HEK293T (cell line): Measurements from ENCODE around the gene MRPL42.
"Not testable (repeated sequence)": the region's sequence is repeated elsewhere in the genome, so short reads cannot be mapped to it uniquely, and the experiment has no call there.

ENCODE experiments used
- CTCF ChIA-PET: fragments of 350-600 bp; formaldehyde crosslinking; extraction: SDS; loops from one replicate; lab custom pipeline; 2021; ENCODE audit warnings: antibody characterized with exemption, inconsistent platforms; lab: Yijun Ruan, JAX
- POLR2A ChIA-PET: fragments of 350-600 bp; formaldehyde crosslinking; extraction: SDS; loops from one replicate; lab custom pipeline; 2020; ENCODE audit warnings: antibody characterized with exemption, inconsistent platforms; lab: Yijun Ruan, JAX
- DNase-seq: peaks from one replicate; pipeline ENCODE4 v3.0.0; 2012; ENCODE audit warnings: mixed read lengths; ENCODE audit errors: extremely low spot score
- ARNT ChIP-seq: fragments of 450-650 bp; IDR thresholded peaks from 2 replicates; pipeline ENCODE4 v1.6.1; 2017; ENCODE audit warnings: mild to moderate bottlenecking
- BHLHE40 ChIP-seq: fragments of 450-650 bp; IDR thresholded peaks from 2 replicates; pipeline ENCODE4 v1.6.1; 2016; ENCODE audit warnings: mild to moderate bottlenecking, moderate library complexity, borderline replicate concordance
- CTBP1 ChIP-seq: fragments of 450-650 bp; IDR thresholded peaks from 2 replicates; pipeline ENCODE4 v1.6.1; 2016; ENCODE audit warnings: borderline replicate concordance
- ELF4 ChIP-seq: fragments of 450-650 bp; IDR thresholded peaks from 2 replicates; pipeline ENCODE4 v1.6.1; 2017; ENCODE audit warnings: antibody characterized with exemption
- FOXA1 ChIP-seq: fragments of 450-650 bp; IDR thresholded peaks from 2 replicates; pipeline ENCODE4 v1.6.1; 2016; ENCODE audit warnings: mild to moderate bottlenecking
- FOXK2 ChIP-seq: fragments of 450-650 bp; IDR thresholded peaks from 2 replicates; pipeline ENCODE4 v1.6.1; 2016; ENCODE audit warnings: mild to moderate bottlenecking
- FOXM1 ChIP-seq: fragments of 450-650 bp; IDR thresholded peaks from 2 replicates; pipeline ENCODE4 v1.6.1; 2017; ENCODE audit warnings: mild to moderate bottlenecking, borderline replicate concordance
- HDGF ChIP-seq: fragments of 450-650 bp; IDR thresholded peaks from 2 replicates; pipeline ENCODE4 v1.6.1; 2017; ENCODE audit warnings: antibody characterized with exemption, borderline replicate concordance
- L3MBTL2 ChIP-seq: fragments of 450-650 bp; conservative IDR thresholded peaks from 2 replicates; pipeline ENCODE4 v1.6.1; 2016; ENCODE audit warnings: mild to moderate bottlenecking
- LEF1 ChIP-seq: fragments of 450-650 bp; IDR thresholded peaks from 2 replicates; pipeline ENCODE4 v1.6.1; 2017; ENCODE audit warnings: mild to moderate bottlenecking, borderline replicate concordance
- NFRKB ChIP-seq: fragments of 450-650 bp; IDR thresholded peaks from 2 replicates; pipeline ENCODE4 v1.6.1; 2016; ENCODE audit warnings: mild to moderate bottlenecking, moderate library complexity
- PKNOX1 ChIP-seq: fragments of 450-650 bp; IDR thresholded peaks from 2 replicates; pipeline ENCODE4 v1.6.1; 2016
- SP1 ChIP-seq: fragments of 450-650 bp; IDR thresholded peaks from 2 replicates; pipeline ENCODE4 v1.6.1; 2017
- SUZ12 ChIP-seq: fragments of 450-650 bp; IDR thresholded peaks from 2 replicates; pipeline ENCODE4 v1.6.1; 2016; ENCODE audit warnings: mild to moderate bottlenecking
- TARDBP ChIP-seq: fragments of 450-650 bp; IDR thresholded peaks from 2 replicates; pipeline ENCODE4 v1.6.1; 2016
- ZNF384 ChIP-seq: fragments of 450-650 bp; IDR thresholded peaks from 2 replicates; pipeline ENCODE4 v1.6.1; 2016

Gene MRPL42

GRCh38 chr12:93483151-93483807 lies 16.0 kb downstream of the MRPL42 start:
- ChIA-PET CTCF (interaction anchor here (1.0 kb wide), 1 partner anchor 20 kb away, joined by 3 read pairs; no protein-coding TSS in a partner anchor), POLR2A (no interaction called here)
- DNase-seq: no peak
- no peak for TF ChIP-seq FOXA1
- TF ChIP-seq LEF1: no peak
- no peak for TF ChIP-seq BHLHE40
- no peak for TF ChIP-seq HDGF
- TF ChIP-seq CTBP1: no peak
- TF ChIP-seq PKNOX1: no peak
- TF ChIP-seq L3MBTL2: no peak
- TF ChIP-seq NFRKB: no peak
- no peak for TF ChIP-seq FOXK2
- TF ChIP-seq SUZ12: no peak
- no peak for TF ChIP-seq ZNF384
- no peak for TF ChIP-seq SP1
- no peak for TF ChIP-seq TARDBP
- no peak for TF ChIP-seq ARNT
- TF ChIP-seq ELF4: no peak
- no peak for TF ChIP-seq FOXM1

GRCh38 chr12:93484315-93484981 lies 17.1 kb downstream of the MRPL42 start:
- ChIA-PET CTCF (interaction anchor here (0.6 to 1.0 kb wide), 2 partner anchors 19 to 200 kb away, joined by 3 to 8 read pairs; no protein-coding TSS in a partner anchor), POLR2A (no interaction called here)
- no peak for TF ChIP-seq PKNOX1
- DNase-seq: no peak

GRCh38 chr12:93492808-93493207 lies 25.5 kb downstream of the MRPL42 start:
- DNase-seq, POLR2A ChIA-PET, CTCF ChIA-PET: not testable (repeated sequence)

- no peak for DNase-seq
- TF ChIP-seq ARNT: no peak
- TF ChIP-seq PKNOX1: no peak
- TF ChIP-seq FOXK2: no peak
- no peak for TF ChIP-seq FOXA1
- TF ChIP-seq FOXM1: no peak
- no peak for TF ChIP-seq ELF4
- no peak for TF ChIP-seq L3MBTL2
- TF ChIP-seq NFRKB: no peak
- ChIA-PET POLR2A (no interaction called here), CTCF (no interaction called here)
Measured at GRCh38 chr12:93494096-93494495, 26.8 kb downstream of the MRPL42 start.

- ChIA-PET CTCF (no interaction called here), POLR2A (no interaction called here)
- TF ChIP-seq SUZ12 (no peak), FOXM1 (no peak), FOXA1 (no peak), PKNOX1 (no peak), ARNT (no peak), SP1 (no peak)
- no peak for DNase-seq
Measured at GRCh38 chr12:93497456-93497855, 30.1 kb downstream of the MRPL42 start.

GRCh38 chr12:93498813-93499212 lies 31.5 kb downstream of the MRPL42 start:
- DNase-seq, POLR2A ChIA-PET, CTCF ChIA-PET: not testable (repeated sequence)

- POLR2A ChIA-PET: no interaction called here
- DNase-seq: no peak
- TF ChIP-seq SUZ12 (no peak), ZNF384 (no peak), PKNOX1 (no peak), L3MBTL2 (no peak), SP1 (no peak), FOXK2 (no peak), FOXA1 (no peak), LEF1 (no peak), HDGF (no peak), ARNT (no peak), CTBP1 (no peak)
- CTCF ChIA-PET: no interaction called here
Measured at GRCh38 chr12:93500201-93500600, 32.9 kb downstream of the MRPL42 start.
